ENCODE measurements around the gene TAF6. TPM values are rescaled to one million over a fixed set of nuclear protein-coding genes. Genes with fewer than 3 reads are reported as not detected.
A peak's percentile ranks its signal among the peaks of the same experiment; 100 is the strongest.

Gene TAF6
- total and polyA plus RNA-seq, 2 experiments from 2014 or later = 56.3 to 141 TPM

- Histone ChIP-seq H2AFZ (peak overlapping the region; percentile 95; the same call in 1 of the 2 replicates), H3K4me1 (ENCODE audit: insufficient read depth) (peaks cover 6% of the 10 kb centered on the region), H3K27ac (ENCODE audit: low read depth) (0 out of 2 replicates have a peak overlapping the region, but pooled peaks have one; percentile 90)
These were observed 29.5 kb downstream of the TAF6 start for GRCh38 chr7:100089458-100090196.

More at GRCh38 chr7:100089458-100090196, 29.5 kb downstream of the TAF6 start:
- Mint-ChIP-seq H3K36me3 (ENCODE audit: low read depth) (peaks cover 45% of the 10 kb centered on the region), H3K4me3 (peak overlapping the region; percentile 93), H3K27ac (peak overlapping the region; percentile 82), H3K9me3 (no peaks in the 10 kb centered on the region), H3K4me1 (peaks cover 18% of the 10 kb centered on the region), H3K27me3 (ENCODE audit: insufficient read depth, low read depth, poor library complexity) (peaks cover 34% of the 10 kb centered on the region)
- Histone ChIP-seq H3K36me3 (ENCODE audit: insufficient read depth) (peaks cover 25% of the 10 kb centered on the region), H3K4me3 (peak overlapping the region; percentile 82), H3K9me2 (ENCODE audit: insufficient read depth) (no peaks in the 10 kb centered on the region), H3K4me2 (peak overlapping the region; percentile 90), H3F3A (replicated peaks; ENCODE audit: low read depth) (peaks cover 59% of the 10 kb centered on the region), H4K20me1 (replicated peaks; ENCODE audit: insufficient read depth) (peaks cover 16% of the 10 kb centered on the region; the same call in 1 of the 2 replicates), H3K27me3 (ENCODE audit: insufficient read depth) (no peaks in the 10 kb centered on the region), H3K79me2 (replicated peaks; ENCODE audit: insufficient read depth) (peaks cover 8% of the 10 kb centered on the region)
- TF ChIP-seq POLR2AphosphoS5 (IDR thresholded peaks at IDR 0.05; ENCODE audit: low read depth) (no peak), CREB1 (CRISPR knock-in tag; IDR thresholded peaks at IDR 0.05; ENCODE audit: low read depth) (no peak), ZNF331 (CRISPR knock-in tag; IDR thresholded peaks at IDR 0.05; ENCODE audit: low read depth) (no peak), ETS1 (IDR thresholded peaks at IDR 0.05) (no peak), EZH2phosphoT487 (IDR thresholded peaks at IDR 0.05; ENCODE audit: unreplicated experiment) (no peak), EZH2 (IDR thresholded peaks at IDR 0.05; ENCODE audit: low read depth, unreplicated experiment) (no peak), ZNF114 (CRISPR knock-in tag; IDR thresholded peaks at IDR 0.05) (no peak), JUNB (IDR thresholded peaks at IDR 0.05; ENCODE audit: unreplicated experiment) (no peak), STAT1 (IDR thresholded peaks at IDR 0.05; ENCODE audit: unreplicated experiment) (no peak), NANOG (IDR thresholded peaks at IDR 0.05; ENCODE audit: borderline replicate concordance) (no peak)
- TF ChIP-seq, protein P1, sequence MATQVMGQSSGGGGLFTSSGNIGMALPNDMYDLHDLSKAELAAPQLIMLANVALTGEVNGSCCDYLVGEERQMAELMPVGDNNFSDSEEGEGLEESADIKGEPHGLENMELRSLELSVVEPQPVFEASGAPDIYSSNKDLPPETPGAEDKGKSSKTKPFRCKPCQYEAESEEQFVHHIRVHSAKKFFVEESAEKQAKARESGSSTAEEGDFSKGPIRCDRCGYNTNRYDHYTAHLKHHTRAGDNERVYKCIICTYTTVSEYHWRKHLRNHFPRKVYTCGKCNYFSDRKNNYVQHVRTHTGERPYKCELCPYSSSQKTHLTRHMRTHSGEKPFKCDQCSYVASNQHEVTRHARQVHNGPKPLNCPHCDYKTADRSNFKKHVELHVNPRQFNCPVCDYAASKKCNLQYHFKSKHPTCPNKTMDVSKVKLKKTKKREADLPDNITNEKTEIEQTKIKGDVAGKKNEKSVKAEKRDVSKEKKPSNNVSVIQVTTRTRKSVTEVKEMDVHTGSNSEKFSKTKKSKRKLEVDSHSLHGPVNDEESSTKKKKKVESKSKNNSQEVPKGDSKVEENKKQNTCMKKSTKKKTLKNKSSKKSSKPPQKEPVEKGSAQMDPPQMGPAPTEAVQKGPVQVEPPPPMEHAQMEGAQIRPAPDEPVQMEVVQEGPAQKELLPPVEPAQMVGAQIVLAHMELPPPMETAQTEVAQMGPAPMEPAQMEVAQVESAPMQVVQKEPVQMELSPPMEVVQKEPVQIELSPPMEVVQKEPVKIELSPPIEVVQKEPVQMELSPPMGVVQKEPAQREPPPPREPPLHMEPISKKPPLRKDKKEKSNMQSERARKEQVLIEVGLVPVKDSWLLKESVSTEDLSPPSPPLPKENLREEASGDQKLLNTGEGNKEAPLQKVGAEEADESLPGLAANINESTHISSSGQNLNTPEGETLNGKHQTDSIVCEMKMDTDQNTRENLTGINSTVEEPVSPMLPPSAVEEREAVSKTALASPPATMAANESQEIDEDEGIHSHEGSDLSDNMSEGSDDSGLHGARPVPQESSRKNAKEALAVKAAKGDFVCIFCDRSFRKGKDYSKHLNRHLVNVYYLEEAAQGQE (IDR thresholded peaks at IDR 0.05; ENCODE audit: unreplicated experiment) = no peak
- TF ChIP-seq, protein P2, sequence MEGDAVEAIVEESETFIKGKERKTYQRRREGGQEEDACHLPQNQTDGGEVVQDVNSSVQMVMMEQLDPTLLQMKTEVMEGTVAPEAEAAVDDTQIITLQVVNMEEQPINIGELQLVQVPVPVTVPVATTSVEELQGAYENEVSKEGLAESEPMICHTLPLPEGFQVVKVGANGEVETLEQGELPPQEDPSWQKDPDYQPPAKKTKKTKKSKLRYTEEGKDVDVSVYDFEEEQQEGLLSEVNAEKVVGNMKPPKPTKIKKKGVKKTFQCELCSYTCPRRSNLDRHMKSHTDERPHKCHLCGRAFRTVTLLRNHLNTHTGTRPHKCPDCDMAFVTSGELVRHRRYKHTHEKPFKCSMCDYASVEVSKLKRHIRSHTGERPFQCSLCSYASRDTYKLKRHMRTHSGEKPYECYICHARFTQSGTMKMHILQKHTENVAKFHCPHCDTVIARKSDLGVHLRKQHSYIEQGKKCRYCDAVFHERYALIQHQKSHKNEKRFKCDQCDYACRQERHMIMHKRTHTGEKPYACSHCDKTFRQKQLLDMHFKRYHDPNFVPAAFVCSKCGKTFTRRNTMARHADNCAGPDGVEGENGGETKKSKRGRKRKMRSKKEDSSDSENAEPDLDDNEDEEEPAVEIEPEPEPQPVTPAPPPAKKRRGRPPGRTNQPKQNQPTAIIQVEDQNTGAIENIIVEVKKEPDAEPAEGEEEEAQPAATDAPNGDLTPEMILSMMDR (conservative IDR thresholded peaks at IDR 0.05; ENCODE audit: low read depth in 2 of 2) = no peak
- TF ChIP-seq, protein P3, sequence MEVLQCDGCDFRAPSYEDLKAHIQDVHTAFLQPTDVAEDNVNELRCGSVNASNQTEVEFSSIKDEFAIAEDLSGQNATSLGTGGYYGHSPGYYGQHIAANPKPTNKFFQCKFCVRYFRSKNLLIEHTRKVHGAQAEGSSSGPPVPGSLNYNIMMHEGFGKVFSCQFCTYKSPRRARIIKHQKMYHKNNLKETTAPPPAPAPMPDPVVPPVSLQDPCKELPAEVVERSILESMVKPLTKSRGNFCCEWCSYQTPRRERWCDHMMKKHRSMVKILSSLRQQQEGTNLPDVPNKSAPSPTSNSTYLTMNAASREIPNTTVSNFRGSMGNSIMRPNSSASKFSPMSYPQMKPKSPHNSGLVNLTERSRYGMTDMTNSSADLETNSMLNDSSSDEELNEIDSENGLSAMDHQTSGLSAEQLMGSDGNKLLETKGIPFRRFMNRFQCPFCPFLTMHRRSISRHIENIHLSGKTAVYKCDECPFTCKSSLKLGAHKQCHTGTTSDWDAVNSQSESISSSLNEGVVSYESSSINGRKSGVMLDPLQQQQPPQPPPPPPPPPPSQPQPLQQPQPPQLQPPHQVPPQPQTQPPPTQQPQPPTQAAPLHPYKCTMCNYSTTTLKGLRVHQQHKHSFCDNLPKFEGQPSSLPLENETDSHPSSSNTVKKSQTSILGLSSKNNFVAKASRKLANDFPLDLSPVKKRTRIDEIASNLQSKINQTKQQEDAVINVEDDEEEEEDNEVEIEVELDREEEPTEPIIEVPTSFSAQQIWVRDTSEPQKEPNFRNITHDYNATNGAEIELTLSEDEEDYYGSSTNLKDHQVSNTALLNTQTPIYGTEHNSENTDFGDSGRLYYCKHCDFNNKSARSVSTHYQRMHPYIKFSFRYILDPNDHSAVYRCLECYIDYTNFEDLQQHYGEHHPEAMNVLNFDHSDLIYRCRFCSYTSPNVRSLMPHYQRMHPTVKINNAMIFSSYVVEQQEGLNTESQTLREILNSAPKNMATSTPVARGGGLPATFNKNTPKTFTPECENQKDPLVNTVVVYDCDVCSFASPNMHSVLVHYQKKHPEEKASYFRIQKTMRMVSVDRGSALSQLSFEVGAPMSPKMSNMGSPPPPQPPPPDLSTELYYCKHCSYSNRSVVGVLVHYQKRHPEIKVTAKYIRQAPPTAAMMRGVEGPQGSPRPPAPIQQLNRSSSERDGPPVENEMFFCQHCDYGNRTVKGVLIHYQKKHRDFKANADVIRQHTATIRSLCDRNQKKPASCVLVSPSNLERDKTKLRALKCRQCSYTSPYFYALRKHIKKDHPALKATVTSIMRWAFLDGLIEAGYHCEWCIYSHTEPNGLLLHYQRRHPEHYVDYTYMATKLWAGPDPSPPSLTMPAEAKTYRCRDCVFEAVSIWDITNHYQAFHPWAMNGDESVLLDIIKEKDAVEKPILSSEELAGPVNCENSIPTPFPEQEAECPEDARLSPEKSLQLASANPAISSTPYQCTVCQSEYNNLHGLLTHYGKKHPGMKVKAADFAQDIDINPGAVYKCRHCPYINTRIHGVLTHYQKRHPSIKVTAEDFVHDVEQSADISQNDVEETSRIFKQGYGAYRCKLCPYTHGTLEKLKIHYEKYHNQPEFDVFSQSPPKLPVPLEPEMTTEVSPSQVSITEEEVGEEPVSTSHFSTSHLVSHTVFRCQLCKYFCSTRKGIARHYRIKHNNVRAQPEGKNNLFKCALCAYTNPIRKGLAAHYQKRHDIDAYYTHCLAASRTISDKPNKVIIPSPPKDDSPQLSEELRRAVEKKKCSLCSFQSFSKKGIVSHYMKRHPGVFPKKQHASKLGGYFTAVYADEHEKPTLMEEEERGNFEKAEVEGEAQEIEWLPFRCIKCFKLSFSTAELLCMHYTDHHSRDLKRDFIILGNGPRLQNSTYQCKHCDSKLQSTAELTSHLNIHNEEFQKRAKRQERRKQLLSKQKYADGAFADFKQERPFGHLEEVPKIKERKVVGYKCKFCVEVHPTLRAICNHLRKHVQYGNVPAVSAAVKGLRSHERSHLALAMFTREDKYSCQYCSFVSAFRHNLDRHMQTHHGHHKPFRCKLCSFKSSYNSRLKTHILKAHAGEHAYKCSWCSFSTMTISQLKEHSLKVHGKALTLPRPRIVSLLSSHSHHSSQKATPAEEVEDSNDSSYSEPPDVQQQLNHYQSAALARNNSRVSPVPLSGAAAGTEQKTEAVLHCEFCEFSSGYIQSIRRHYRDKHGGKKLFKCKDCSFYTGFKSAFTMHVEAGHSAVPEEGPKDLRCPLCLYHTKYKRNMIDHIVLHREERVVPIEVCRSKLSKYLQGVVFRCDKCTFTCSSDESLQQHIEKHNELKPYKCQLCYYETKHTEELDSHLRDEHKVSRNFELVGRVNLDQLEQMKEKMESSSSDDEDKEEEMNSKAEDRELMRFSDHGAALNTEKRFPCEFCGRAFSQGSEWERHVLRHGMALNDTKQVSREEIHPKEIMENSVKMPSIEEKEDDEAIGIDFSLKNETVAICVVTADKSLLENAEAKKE (CRISPR knock-in tag; IDR thresholded peaks at IDR 0.05) = no peak
- ATAC-seq (no peak), DNase-seq (ENCODE audit: low spot score) (no peak)
